Neural progenitor cell (in vitro differentiated cells): ENCODE data around the gene ZRANB3. TPM values are rescaled to one million over a fixed set of nuclear protein-coding genes. Genes with fewer than 3 reads are reported as not detected.

ENCODE experiments used
- DNase-seq: peaks from one replicate; pipeline ENCODE4 v3.0.0-alpha.2; 2016; ENCODE audit warnings: low spot score
- H2AFZ ChIP-seq: fragments of 200-600 bp; sonication (generic); replicated peaks from 2 replicates; pipeline ENCODE4 v1.6.1; 2016; ENCODE audit warnings: antibody characterized with exemption
- H3F3A ChIP-seq: fragments of 200-600 bp; sonication (generic); 2 replicates; pipeline ENCODE4 v1.6.1; 2016; ENCODE audit warnings: antibody characterized with exemption, low read depth
- H3K27ac ChIP-seq: fragments of 200-600 bp; sonication (generic); 2 replicates; pipeline ENCODE4 v1.5.1; 2016; ENCODE audit warnings: mild to moderate bottlenecking
- H3K27me3 ChIP-seq: fragments of 200-600 bp; sonication (generic); 2 replicates; pipeline ENCODE4 v1.6.1; 2016; ENCODE audit warnings: mild to moderate bottlenecking, moderate library complexity
- H3K36me3 ChIP-seq: fragments of 200-600 bp; sonication (generic); 2 replicates; pipeline ENCODE4 v1.5.1; 2016
- H3K4me1 ChIP-seq: fragments of 200-600 bp; sonication (generic); 2 replicates; pipeline ENCODE4 v1.6.1; 2016; ENCODE audit warnings: mixed run types
- H3K4me2 ChIP-seq: fragments of 200-600 bp; sonication (generic); 2 replicates; pipeline ENCODE4 v1.6.1; 2016
- H3K4me3 ChIP-seq: fragments of 200-600 bp; sonication (generic); 2 replicates; pipeline ENCODE4 v1.5.1; 2016
- H3K79me2 ChIP-seq: fragments of 200-600 bp; sonication (generic); 2 replicates; pipeline ENCODE4 v1.6.1; 2016; ENCODE audit warnings: low read depth
- H3K9ac ChIP-seq: fragments of 200-600 bp; sonication (generic); 2 replicates; pipeline ENCODE4 v1.6.1; 2016
- H3K9me3 ChIP-seq: fragments of 200-600 bp; sonication (generic); 2 replicates; pipeline ENCODE4 v1.5.1; 2016; ENCODE audit warnings: low read depth
- H4K20me1 ChIP-seq: fragments of 200-600 bp; sonication (generic); 2 replicates; pipeline ENCODE4 v1.6.1; 2016; ENCODE audit warnings: low read depth
- H3K27ac Mint-ChIP-seq: 3 replicates; pipeline ENCODE4 v1.8.0; 2021; ENCODE audit warnings: mixed read lengths
- H3K27me3 Mint-ChIP-seq: 2 replicates; pipeline ENCODE4 v1.8.0; 2022; ENCODE audit warnings: low read depth, mild to moderate bottlenecking, inconsistent platforms, moderate library complexity, mixed read lengths; ENCODE audit not compliant: insufficient read depth
- H3K36me3 Mint-ChIP-seq: 3 replicates; pipeline ENCODE4 v1.8.0; 2021; ENCODE audit warnings: mixed read lengths
- H3K4me1 Mint-ChIP-seq: 3 replicates; pipeline ENCODE4 v1.8.0; 2021; ENCODE audit warnings: mixed read lengths
- H3K4me3 Mint-ChIP-seq: 3 replicates; pipeline ENCODE4 v1.8.0; 2021; ENCODE audit warnings: mild to moderate bottlenecking, moderate library complexity, mixed read lengths
- H3K9me3 Mint-ChIP-seq: 3 replicates; pipeline ENCODE4 v1.8.0; 2020; ENCODE audit warnings: mixed read lengths
- CTCF ChIP-seq: fragments of 200-600 bp; sonication (generic); IDR thresholded peaks from 2 replicates; pipeline ENCODE4 v1.5.1; 2017; ENCODE audit warnings: antibody characterized with exemption, mild to moderate bottlenecking
- EZH2 ChIP-seq: fragments of 200-600 bp; sonication (generic); IDR thresholded peaks from 2 replicates; pipeline ENCODE4 v1.6.1; 2017; ENCODE audit warnings: antibody characterized with exemption, mild to moderate bottlenecking, moderate library complexity
- EZH2phosphoT487 ChIP-seq: fragments of 200-600 bp; sonication (generic); IDR thresholded peaks from 2 replicates; pipeline ENCODE4 v1.6.1; 2017; ENCODE audit warnings: antibody characterized with exemption
- total RNA-seq: library from RNA; depleted of rRNA; stranded (reverse); fragments of >200 nt; gene quantifications from 2 replicates; pipeline ENCODE4 v1.2.3, GENCODE V29; 2015; ENCODE audit warnings: low replicate concordance

The ZRANB3 gene
- total RNA-seq, 1 donor from 2014 or later, result 35.9 TPM

DNA sequence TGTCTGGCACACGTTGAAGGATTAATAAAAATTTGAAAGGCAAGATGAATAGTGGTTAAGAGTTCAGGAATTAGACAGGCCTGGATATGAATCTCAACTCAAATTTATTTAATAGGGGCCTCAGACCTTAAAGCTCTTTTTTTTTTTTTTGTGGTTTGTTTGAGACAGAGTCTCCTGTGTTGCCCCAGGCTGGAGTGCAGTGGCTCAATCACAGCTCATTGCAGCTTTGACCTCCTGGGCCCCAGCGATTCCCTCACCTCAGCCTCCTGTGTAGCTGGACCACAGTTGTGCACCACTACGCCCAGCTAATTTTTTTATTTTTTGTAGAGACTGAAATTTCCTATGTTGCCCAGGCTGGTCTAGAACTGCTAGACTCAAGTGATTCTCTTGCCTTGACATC is 3.0 kb downstream of the ZRANB3 start:
- Histone ChIP-seq H3K36me3 (no peaks in the 10 kb centered on the region), H3K4me2 (no peak overlapping the region), H3K4me1 (peaks cover 6% of the 10 kb centered on the region), H2AFZ (no peak overlapping the region), H3K9ac (no peak overlapping the region), H3K9me3 (no peaks in the 10 kb centered on the region), H4K20me1 (peaks cover 6% of the 10 kb centered on the region), H3K4me3 (no peak overlapping the region), H3K79me2 (peaks cover 83% of the 10 kb centered on the region), H3F3A (peaks cover 8% of the 10 kb centered on the region), H3K27ac (no peak overlapping the region), H3K27me3 (no peaks in the 10 kb centered on the region)
- H3K4me1 Mint-ChIP-seq, result peaks cover 15% of the 10 kb centered on the region
- no peak overlapping the region for H3K4me3 Mint-ChIP-seq
- no peaks in the 10 kb centered on the region for H3K27me3 Mint-ChIP-seq
- H3K36me3 Mint-ChIP-seq, result peaks cover 28% of the 10 kb centered on the region
- peaks cover 24% of the 10 kb centered on the region for H3K9me3 Mint-ChIP-seq
- TF ChIP-seq EZH2 (no peak), EZH2phosphoT487 (no peak), CTCF (no peak)
- no peak for DNase-seq
- no peak overlapping the region for H3K27ac Mint-ChIP-seq

DNA sequence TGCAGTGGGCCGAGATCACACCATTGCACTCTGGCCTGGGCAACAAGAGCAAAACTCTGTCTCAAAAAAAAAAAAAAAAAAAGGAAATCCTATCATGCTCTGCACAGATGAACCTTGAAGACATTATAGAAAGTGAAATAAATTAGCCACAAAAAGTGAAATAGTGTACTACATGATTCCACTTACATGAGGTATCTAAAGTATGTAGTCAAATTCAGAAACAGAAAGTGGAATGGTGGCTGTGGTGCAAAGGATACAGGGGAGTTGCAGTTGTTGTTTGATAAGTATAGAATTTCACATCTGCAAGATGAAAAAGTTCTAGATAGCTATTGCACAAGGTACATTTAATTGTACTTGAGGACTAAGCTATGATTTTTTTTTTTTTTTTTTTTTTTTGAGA is 5.2 kb downstream of the ZRANB3 start:
- Histone ChIP-seq H3K4me1 (no peaks in the 10 kb centered on the region), H3F3A (no peaks in the 10 kb centered on the region), H3K9me3 (no peaks in the 10 kb centered on the region), H3K27ac (no peak overlapping the region), H2AFZ (no peak overlapping the region), H3K9ac (no peak overlapping the region), H3K36me3 (peaks cover 9% of the 10 kb centered on the region), H3K79me2 (peaks cover 89% of the 10 kb centered on the region), H3K4me3 (no peak overlapping the region), H4K20me1 (no peaks in the 10 kb centered on the region), H3K27me3 (no peaks in the 10 kb centered on the region), H3K4me2 (no peak overlapping the region)
- Mint-ChIP-seq H3K9me3 (peaks cover 41% of the 10 kb centered on the region), H3K4me3 (no peak overlapping the region), H3K27me3 (no peaks in the 10 kb centered on the region), H3K27ac (no peak overlapping the region), H3K4me1 (peaks cover 6% of the 10 kb centered on the region), H3K36me3 (peaks cover 50% of the 10 kb centered on the region)
- TF ChIP-seq CTCF (no peak), EZH2phosphoT487 (no peak)
- DNase-seq, result no peak

DNA sequence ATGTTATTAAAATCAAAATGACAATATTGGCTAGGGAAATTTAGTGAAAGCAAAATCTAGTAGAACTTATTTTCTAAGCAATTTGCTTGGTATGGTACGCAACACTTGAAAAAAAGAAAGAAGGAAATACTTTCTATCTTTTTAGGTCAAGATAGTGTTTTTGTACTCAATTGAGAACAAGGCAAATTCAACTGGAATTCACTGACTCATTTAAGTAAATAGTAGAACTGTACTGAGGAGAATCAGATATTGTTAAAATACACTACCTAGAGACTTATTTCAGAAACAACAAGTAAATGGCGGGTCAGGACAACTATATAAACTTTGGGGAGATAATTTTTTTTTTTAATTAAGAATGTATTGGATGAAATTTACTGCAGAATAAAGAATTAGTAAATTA is 18.9 kb downstream of the ZRANB3 start:
- Histone ChIP-seq H3K9ac (no peak overlapping the region), H3K4me1 (no peaks in the 10 kb centered on the region), H3F3A (no peaks in the 10 kb centered on the region), H3K79me2 (peaks cover 16% of the 10 kb centered on the region), H4K20me1 (no peaks in the 10 kb centered on the region), H2AFZ (no peak overlapping the region), H3K27me3 (no peaks in the 10 kb centered on the region), H3K4me3 (no peak overlapping the region), H3K4me2 (no peak overlapping the region), H3K36me3 (peaks cover 10% of the 10 kb centered on the region), H3K27ac (no peak overlapping the region), H3K9me3 (peaks cover 21% of the 10 kb centered on the region)
- no peak overlapping the region for H3K4me3 Mint-ChIP-seq
- TF ChIP-seq EZH2phosphoT487 (no peak), EZH2 (no peak), CTCF (no peak)
- H3K36me3 Mint-ChIP-seq, result peaks cover 33% of the 10 kb centered on the region
- no peak for DNase-seq
- no peaks in the 10 kb centered on the region for H3K4me1 Mint-ChIP-seq
- H3K9me3 Mint-ChIP-seq, result peaks cover 29% of the 10 kb centered on the region
- no peaks in the 10 kb centered on the region for H3K27me3 Mint-ChIP-seq
- H3K27ac Mint-ChIP-seq, result no peak overlapping the region

- Mint-ChIP-seq H3K36me3 (peaks cover 41% of the 10 kb centered on the region), H3K27ac (no peak overlapping the region), H3K27me3 (no peaks in the 10 kb centered on the region), H3K4me3 (no peak overlapping the region), H3K9me3 (peaks cover 29% of the 10 kb centered on the region), H3K4me1 (no peaks in the 10 kb centered on the region)
- peaks cover 13% of the 10 kb centered on the region for H3K9me3 ChIP-seq
- peaks cover 16% of the 10 kb centered on the region for H3K79me2 ChIP-seq
- H4K20me1 ChIP-seq, result no peaks in the 10 kb centered on the region
- no peak overlapping the region for H2AFZ ChIP-seq
- no peak overlapping the region for H3K4me3 ChIP-seq
- DNase-seq, result no peak
- H3K36me3 ChIP-seq, result peaks cover 10% of the 10 kb centered on the region
- no peaks in the 10 kb centered on the region for H3K4me1 ChIP-seq
- no peak for TF ChIP-seq EZH2
- TF ChIP-seq CTCF, result no peak
- TF ChIP-seq EZH2phosphoT487, result no peak
- no peak overlapping the region for H3K9ac ChIP-seq
- no peaks in the 10 kb centered on the region for H3F3A ChIP-seq
- no peak overlapping the region for H3K27ac ChIP-seq
- no peak overlapping the region for H3K4me2 ChIP-seq
- H3K27me3 ChIP-seq, result no peaks in the 10 kb centered on the region
Measured at GRCh38 chr2:135510577-135510976, 20.4 kb downstream of the ZRANB3 start.
